ENCODE data around the gene KLF9.

DNA sequence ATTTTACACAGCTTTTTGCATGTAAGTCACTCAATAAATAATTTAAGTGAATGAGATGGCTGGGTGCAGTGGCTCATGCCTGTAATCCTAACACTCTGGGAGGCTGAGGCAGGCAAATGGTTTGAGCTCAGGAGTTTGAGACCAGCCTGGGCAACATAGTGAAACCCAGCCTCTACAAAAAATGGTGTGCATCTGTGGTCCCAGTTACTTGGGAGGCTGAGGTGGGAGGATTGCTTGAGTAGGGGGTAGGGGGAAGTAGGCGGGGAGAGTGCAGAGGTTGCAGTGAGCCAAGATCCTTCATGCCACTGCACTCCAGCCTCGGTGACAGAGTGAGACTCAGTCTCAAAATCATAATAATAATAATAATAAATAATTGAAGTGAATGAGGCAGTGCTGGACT lies 10.2 kb downstream of the KLF9 start:
- TF ChIP-seq POLR2A (IDR thresholded peaks at IDR 0.05) (no peak), POLR2AphosphoS5 (IDR thresholded peaks at IDR 0.05) (peak in 1 of 4 donors; percentile 2), CTCF (IDR thresholded peaks at IDR 0.05) (no peak), EP300 (IDR thresholded peaks at IDR 0.05) (no peak)
